GM12865 (cell line): ENCODE data around the gene MSANTD7.
"Not testable (repeated sequence)": the region's sequence is repeated elsewhere in the genome, so short reads cannot be mapped to it uniquely, and the experiment has no call there.

ENCODE experiments used
- DNase-seq: peaks from one replicate; pipeline ENCODE4 v3.0.0; 2010; ENCODE audit warnings: low read depth
- H3K4me3 ChIP-seq: 2 replicates; pipeline ENCODE4 v1.5.1; 2011; ENCODE audit warnings: mild to moderate bottlenecking, low read depth, low read length, control low read depth
- TF ChIP-seq, protein P1 (sequence below): IDR thresholded peaks from 2 replicates; pipeline ENCODE4 v1.5.1; 2011; ENCODE audit warnings: low read length, control low read depth, low read depth, inconsistent platforms; ENCODE audit not compliant: insufficient read depth; ENCODE audit errors: missing control alignments

The MSANTD7 gene

DNA sequence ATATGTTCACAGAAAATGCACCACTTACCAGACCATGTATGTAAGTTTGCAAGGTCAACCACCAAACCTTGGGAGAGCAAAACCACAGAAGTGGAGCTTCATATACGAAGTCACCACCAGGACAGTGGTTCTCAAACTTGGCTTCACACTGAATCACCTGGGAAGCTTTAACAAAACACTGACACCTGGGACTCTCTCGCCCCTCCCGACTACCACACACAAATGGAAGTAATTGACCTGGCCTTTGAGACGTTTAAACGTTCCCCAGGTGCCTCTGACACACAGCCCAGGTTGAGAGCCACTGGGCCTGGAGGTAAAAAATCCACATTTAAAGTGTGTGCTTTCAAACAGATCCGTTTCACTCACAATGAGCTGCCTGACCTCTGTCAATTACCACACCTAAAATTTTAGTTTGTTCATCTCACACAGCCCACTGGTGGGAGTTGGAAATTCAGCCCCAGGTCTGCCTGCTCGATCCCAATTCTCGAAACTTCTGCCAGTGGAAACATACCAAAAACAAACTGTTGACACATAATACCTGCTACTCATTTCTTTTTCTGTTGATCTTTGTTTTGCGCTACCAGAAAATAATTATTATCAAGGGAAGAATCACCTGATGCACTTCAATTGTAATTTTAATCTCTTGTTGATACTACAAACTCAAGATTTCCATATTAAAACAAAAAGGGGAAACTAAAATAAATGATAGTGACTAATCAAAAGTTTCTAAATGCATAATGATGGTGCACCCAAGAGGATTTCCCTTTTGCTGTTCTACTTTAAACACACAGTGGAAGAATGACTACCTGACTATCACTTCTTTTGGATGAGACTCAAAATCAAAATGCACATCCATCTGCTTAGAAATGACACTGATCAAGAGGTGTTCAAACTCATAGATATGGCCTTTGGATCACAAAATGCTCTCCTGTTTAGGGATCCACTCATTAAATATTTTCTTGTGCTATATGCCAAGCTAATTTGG lies 26.8 kb upstream of the MSANTD7 start:
- no peak for DNase-seq
- TF ChIP-seq, protein P1, sequence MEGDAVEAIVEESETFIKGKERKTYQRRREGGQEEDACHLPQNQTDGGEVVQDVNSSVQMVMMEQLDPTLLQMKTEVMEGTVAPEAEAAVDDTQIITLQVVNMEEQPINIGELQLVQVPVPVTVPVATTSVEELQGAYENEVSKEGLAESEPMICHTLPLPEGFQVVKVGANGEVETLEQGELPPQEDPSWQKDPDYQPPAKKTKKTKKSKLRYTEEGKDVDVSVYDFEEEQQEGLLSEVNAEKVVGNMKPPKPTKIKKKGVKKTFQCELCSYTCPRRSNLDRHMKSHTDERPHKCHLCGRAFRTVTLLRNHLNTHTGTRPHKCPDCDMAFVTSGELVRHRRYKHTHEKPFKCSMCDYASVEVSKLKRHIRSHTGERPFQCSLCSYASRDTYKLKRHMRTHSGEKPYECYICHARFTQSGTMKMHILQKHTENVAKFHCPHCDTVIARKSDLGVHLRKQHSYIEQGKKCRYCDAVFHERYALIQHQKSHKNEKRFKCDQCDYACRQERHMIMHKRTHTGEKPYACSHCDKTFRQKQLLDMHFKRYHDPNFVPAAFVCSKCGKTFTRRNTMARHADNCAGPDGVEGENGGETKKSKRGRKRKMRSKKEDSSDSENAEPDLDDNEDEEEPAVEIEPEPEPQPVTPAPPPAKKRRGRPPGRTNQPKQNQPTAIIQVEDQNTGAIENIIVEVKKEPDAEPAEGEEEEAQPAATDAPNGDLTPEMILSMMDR = no peak
- H3K4me3 ChIP-seq = no peak overlapping the region

DNA sequence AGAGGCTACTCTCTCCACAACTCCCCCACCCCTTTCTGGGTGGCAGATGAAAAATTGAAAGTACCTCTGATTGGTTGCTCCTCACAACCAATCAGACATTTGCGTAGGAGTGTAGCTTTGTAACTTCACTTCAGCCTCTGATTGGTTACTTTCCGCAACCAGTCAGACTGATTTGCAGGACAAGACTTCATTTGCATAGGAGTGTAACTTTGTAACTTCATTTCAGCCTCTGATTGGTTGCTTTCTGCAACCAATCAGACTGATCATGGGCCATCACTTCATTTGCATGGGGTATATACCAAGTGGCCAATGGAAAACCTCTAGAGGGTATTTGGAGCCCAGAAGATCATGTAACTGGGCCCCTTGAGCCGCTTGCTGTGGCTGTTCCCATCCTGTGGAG lies 25.8 kb upstream of the MSANTD7 start:
- no peak overlapping the region for H3K4me3 ChIP-seq
- TF ChIP-seq, protein P1 = no peak
- DNase-seq = no peak

DNA sequence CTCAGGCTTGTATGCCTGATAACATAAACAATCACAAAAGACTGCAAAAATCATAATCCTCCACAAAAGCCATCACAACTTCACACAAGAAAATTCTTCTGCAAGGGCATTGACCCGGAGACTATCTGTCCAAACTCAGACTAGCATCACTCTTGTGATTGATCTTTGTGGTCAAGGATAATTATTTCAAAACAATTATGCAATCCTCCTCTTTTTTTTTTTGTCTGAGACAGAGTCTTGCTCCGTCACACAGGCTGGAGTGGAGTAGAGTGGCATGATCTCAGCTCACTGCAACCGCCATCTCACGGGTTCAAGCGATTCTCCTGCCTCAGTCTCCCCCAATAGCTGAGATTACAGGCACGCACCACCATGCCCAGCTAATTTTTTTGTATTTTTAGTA lies 22.4 kb upstream of the MSANTD7 start:
- TF ChIP-seq, protein P1 = no peak
- no peak for DNase-seq
- H3K4me3 ChIP-seq = no peak overlapping the region

DNA sequence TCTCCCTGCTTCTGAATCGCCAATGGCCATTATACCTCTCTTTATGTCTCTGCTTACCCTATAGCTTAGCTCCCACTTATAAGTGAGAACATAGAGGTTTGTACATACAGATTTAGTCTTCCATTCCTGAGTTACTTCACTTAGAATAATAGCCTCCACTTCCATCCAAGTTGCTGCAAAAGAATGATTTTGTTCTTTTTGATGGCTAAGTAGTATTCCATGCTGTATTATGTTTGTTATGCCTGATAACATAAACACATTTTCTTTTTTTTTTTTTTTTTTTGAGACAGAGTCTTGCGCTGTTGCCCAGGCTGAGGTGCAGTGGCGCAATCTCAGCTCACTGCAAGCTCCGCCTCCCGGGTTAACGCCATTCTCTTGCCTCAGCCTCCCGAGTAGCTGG lies 21.4 kb upstream of the MSANTD7 start:
- DNase-seq, H3K4me3 ChIP-seq: not testable (repeated sequence)

DNA sequence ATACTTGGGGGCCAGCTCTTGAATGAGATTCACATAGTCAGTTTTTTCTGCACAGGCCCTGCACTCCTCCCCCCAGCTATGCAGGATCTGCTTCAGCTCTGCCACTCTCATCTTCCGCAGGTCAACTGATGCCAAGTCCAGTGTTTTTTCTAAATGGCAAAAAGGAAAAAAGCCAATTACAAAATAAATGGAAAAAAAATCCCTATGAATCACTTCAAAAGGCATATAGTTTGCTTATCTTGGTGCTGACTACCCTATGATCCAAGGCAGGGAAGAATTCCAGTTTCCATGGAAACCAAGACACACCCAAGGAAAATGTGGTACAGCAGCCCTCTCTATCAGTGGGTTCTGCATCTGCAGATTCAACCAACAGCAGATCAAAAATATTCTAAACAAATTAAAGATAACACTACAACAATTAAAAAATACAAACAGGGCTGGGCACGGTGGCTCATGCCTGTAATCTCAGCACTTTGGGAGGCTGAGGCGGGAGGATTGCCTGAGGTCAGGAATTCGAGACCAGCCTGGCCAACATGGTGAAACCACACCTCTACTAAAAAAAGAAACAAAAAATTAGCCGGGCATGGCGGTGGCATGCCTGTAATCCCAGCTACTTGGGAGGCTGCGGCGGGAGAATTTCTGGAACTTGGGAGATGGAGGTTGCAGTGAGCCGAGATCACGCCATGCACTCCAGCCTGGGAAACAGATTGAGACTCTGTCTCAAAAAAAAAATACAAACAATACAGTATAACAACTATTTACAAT lies 17.9 kb upstream of the MSANTD7 start:
- TF ChIP-seq, protein P1 = no peak
- no peak for DNase-seq
- H3K4me3 ChIP-seq = no peak overlapping the region

DNA sequence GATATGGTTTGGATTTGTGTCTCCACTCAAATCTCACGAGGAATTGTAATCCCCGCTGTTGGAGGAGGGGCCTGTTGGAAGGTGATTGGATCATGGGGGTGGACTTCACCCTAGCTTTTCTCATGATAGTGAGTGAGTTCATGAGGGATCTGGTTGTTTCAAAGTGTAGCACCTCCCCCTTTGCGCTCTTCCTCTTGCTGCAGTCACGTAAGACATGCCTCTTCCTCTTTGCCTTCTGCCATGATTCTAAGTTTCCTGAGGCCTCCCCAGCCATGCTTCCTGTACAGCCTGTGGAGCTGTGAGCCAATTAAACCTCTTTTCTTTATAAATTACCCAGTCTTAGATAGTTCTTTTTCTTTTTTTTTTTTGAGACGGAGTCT lies 17.3 kb upstream of the MSANTD7 start:
- no peak for DNase-seq
- TF ChIP-seq, protein P1 = no peak
- no peak overlapping the region for H3K4me3 ChIP-seq

DNA sequence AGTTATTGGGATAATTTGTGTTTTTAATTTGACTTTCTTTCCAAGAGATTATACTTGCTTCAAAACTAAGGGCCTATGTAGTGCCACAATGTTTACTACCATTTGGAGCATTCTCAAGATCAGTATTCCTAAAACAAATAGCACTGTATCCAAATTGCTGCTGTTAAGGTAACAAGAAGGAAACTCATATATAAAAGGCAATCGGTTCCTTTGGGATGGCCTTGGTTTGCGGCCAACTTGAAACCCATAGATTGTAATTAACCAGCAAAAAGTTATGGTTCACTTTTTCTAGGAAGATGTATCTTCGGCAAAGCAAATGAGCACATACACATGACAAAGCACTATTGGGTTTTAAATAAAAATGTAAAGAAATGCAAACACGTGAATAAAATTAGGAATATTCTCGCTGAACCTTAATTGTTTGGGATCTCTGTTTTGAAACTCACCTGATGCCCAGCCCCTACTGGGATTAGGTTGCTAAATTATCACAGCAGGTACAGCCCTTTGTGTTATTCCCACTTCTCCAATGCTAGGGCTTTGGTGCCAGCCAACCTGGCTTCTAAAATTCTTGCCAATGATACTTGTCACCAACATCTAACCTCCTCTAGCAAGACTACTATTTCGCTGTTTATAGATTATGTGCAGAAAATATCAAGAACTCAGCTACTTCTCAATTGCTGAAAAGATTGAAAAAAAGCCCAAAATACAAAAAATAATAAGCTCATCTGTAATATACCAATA lies 16.3 kb upstream of the MSANTD7 start:
- TF ChIP-seq, protein P1 = no peak
- no peak overlapping the region for H3K4me3 ChIP-seq
- DNase-seq = no peak
